Smooth muscle cell (in vitro differentiated cells): ENCODE results near the gene ERBB4. TPM values are rescaled to one million over a fixed set of nuclear protein-coding genes. Genes with fewer than 3 reads are reported as not detected.

Experiments used
- DNase-seq: peaks from one replicate; lab custom pipeline; 2025; ENCODE audit not compliant: unreplicated experiment; lab: John Stamatoyannopoulos, UW
- H2AFZ ChIP-seq: fragments of 200-600 bp; sonication (generic); 2 replicates; pipeline ENCODE4 v1.6.0; 2016; ENCODE audit warnings: antibody characterized with exemption, low read depth, mild to moderate bottlenecking
- H3F3A ChIP-seq: fragments of 200-600 bp; sonication (generic); 2 replicates; pipeline ENCODE4 v1.6.0; 2017; ENCODE audit warnings: antibody characterized with exemption, low read depth
- H3K27ac ChIP-seq: fragments of 200-600 bp; sonication (generic); 2 replicates; pipeline ENCODE4 v1.5.1; 2016; ENCODE audit warnings: low read depth, mild to moderate bottlenecking
- H3K27me3 ChIP-seq: fragments of 200-600 bp; sonication (generic); 2 replicates; pipeline ENCODE4 v1.6.1; 2016; ENCODE audit warnings: low read depth, mild to moderate bottlenecking
- H3K36me3 ChIP-seq: fragments of 200-600 bp; sonication (generic); 2 replicates; pipeline ENCODE4 v1.5.1; 2016; ENCODE audit warnings: low read depth
- H3K4me1 ChIP-seq: fragments of 200-600 bp; sonication (generic); 2 replicates; pipeline ENCODE4 v1.5.1; 2016; ENCODE audit warnings: low read depth
- H3K4me2 ChIP-seq: fragments of 200-600 bp; sonication (generic); 2 replicates; pipeline ENCODE4 v1.6.0; 2016; ENCODE audit warnings: mild to moderate bottlenecking
- H3K4me3 ChIP-seq: fragments of 200-600 bp; sonication (generic); 2 replicates; pipeline ENCODE4 v1.5.1; 2016; ENCODE audit warnings: mild to moderate bottlenecking
- H3K79me2 ChIP-seq: fragments of 200-600 bp; sonication (generic); 2 replicates; pipeline ENCODE4 v1.6.0; 2016; ENCODE audit warnings: low read depth, mild to moderate bottlenecking
- H3K9ac ChIP-seq: fragments of 200-600 bp; sonication (generic); 2 replicates; pipeline ENCODE4 v1.6.0; 2016; ENCODE audit warnings: low read depth
- H3K9me3 ChIP-seq: fragments of 200-600 bp; sonication (generic); replicated peaks from 2 replicates; pipeline ENCODE4 v1.5.1; 2016; ENCODE audit warnings: low read depth
- H4K20me1 ChIP-seq: fragments of 200-600 bp; sonication (generic); 2 replicates; pipeline ENCODE4 v1.6.0; 2016; ENCODE audit warnings: low read depth
- CTCF ChIP-seq: fragments of 200-600 bp; sonication (generic); IDR thresholded peaks from 2 replicates; pipeline ENCODE4 v1.5.1; 2017; ENCODE audit warnings: borderline replicate concordance, mild to moderate bottlenecking, antibody characterized with exemption; ENCODE audit not compliant: insufficient read depth, poor library complexity, severe bottlenecking
- WGBS: methylation state at CpG from one replicate; pipeline ENCODE4 v1.1.7; 2016; ENCODE audit warnings: low lambda C conversion rate; 5-methylcytosine and 5-hydroxymethylcytosine counted together
- polyA plus RNA-seq: library from polyadenylated mRNA; unstranded; fragments of >200 nt; fragmentation: Nextera tagmentation; extraction: Ambion mirVana; gene quantifications from 2 replicates; pipeline ENCODE4 v1.2.1, GENCODE V29; 2016
- total RNA-seq: library from RNA; depleted of rRNA; stranded (reverse); fragments of >200 nt; gene quantifications from 2 replicates; pipeline ENCODE4 v1.2.3, GENCODE V29; 2014

The ERBB4 gene
- total and polyA plus RNA-seq, 2 experiments from 2014 or later = 0.67 TPM; not detected in 1

GRCh38 chr2:211967234-211967633, 571.4 kb downstream of the ERBB4 start:
- Histone ChIP-seq H3K79me2 (no peaks in the 10 kb centered on the region), H3K36me3 (no peaks in the 10 kb centered on the region), H3K4me3 (no peak overlapping the region), H2AFZ (no peak overlapping the region), H3K4me1 (no peaks in the 10 kb centered on the region), H4K20me1 (no peaks in the 10 kb centered on the region), H3K27ac (no peak overlapping the region), H3K4me2 (no peak overlapping the region), H3K27me3 (no peaks in the 10 kb centered on the region), H3F3A (no peaks in the 10 kb centered on the region), H3K9ac (no peak overlapping the region), H3K9me3 (peaks cover 3% of the 10 kb centered on the region)
- no peak for TF ChIP-seq CTCF
- no peak for DNase-seq
- 88% methylated on average over 1 of the region's 1 CpG for WGBS

GRCh38 chr2:211963969-211964368, 574.6 kb downstream of the ERBB4 start:
- no peak overlapping the region for H3K4me2 ChIP-seq
- H3K27me3 ChIP-seq = no peaks in the 10 kb centered on the region
- no peaks in the 10 kb centered on the region for H3F3A ChIP-seq
- H2AFZ ChIP-seq = no peak overlapping the region
- H3K27ac ChIP-seq = no peak overlapping the region
- H3K79me2 ChIP-seq = no peaks in the 10 kb centered on the region
- DNase-seq = no peak
- H4K20me1 ChIP-seq = no peaks in the 10 kb centered on the region
- H3K9me3 ChIP-seq = no peaks in the 10 kb centered on the region
- no peak overlapping the region for H3K4me3 ChIP-seq
- no peak overlapping the region for H3K9ac ChIP-seq
- H3K4me1 ChIP-seq = no peaks in the 10 kb centered on the region
- H3K36me3 ChIP-seq = no peaks in the 10 kb centered on the region
- 90% methylated on average over 1 of the region's 1 CpG for WGBS
- TF ChIP-seq CTCF = no peak

GRCh38 chr2:211957799-211958198, 580.8 kb downstream of the ERBB4 start:
- DNase-seq = no peak
- Histone ChIP-seq H3K79me2 (no peaks in the 10 kb centered on the region), H3K4me1 (no peaks in the 10 kb centered on the region), H2AFZ (no peak overlapping the region), H3K27me3 (no peaks in the 10 kb centered on the region), H4K20me1 (no peaks in the 10 kb centered on the region), H3F3A (no peaks in the 10 kb centered on the region), H3K36me3 (no peaks in the 10 kb centered on the region), H3K4me2 (no peak overlapping the region), H3K9me3 (no peaks in the 10 kb centered on the region), H3K27ac (no peak overlapping the region), H3K9ac (no peak overlapping the region), H3K4me3 (no peak overlapping the region)
- no peak for TF ChIP-seq CTCF
- 88% methylated on average over 1 of the region's 1 CpG for WGBS

- no peak for DNase-seq
- Histone ChIP-seq H3K9me3 (no peaks in the 10 kb centered on the region), H3K27ac (no peak overlapping the region), H3K4me3 (no peak overlapping the region), H3K36me3 (no peaks in the 10 kb centered on the region), H2AFZ (no peak overlapping the region), H3K27me3 (no peaks in the 10 kb centered on the region), H3K4me2 (no peak overlapping the region), H3K79me2 (no peaks in the 10 kb centered on the region), H3K9ac (no peak overlapping the region), H3F3A (no peaks in the 10 kb centered on the region), H3K4me1 (no peaks in the 10 kb centered on the region), H4K20me1 (no peaks in the 10 kb centered on the region)
- WGBS = 88% methylated on average over 1 of the region's 1 CpG
- TF ChIP-seq CTCF = no peak
Observed at GRCh38 chr2:211955648-211956047, 583.0 kb downstream of the ERBB4 start.
